Measurements from ENCODE around the gene STMN3.

- no peak for TF ChIP-seq CTBP2 (IDR thresholded peaks at IDR 0.05; ENCODE audit: borderline replicate concordance, insufficient read depth, insufficient read length, low read length)
- no peak for TF ChIP-seq CTCF (IDR thresholded peaks at IDR 0.05; ENCODE audit: control extremely low read depth in 1 of 3, insufficient read depth in 1 of 3, low read depth in 1 of 3, low read length in 3 of 3)
- no peak; the same call in 1 of the 2 replicates for TF ChIP-seq POLR2AphosphoS5 (IDR thresholded peaks at IDR 0.05; ENCODE audit: low read depth, low read length)
- no peak for TF ChIP-seq TEAD4 (IDR thresholded peaks at IDR 0.05; ENCODE audit: low read depth, low read length)
- TF ChIP-seq CEBPB (IDR thresholded peaks at IDR 0.05; ENCODE audit: low read depth, low read length): no peak
- no peak for TF ChIP-seq GABPA (IDR thresholded peaks at IDR 0.05; ENCODE audit: borderline replicate concordance, insufficient read depth, low read length)
- no peak for TF ChIP-seq EP300 (IDR thresholded peaks at IDR 0.05; ENCODE audit: borderline replicate concordance in 1 of 2, low read depth in 2 of 2, low read length in 2 of 2)
- no peak for TF ChIP-seq RFX5 (IDR thresholded peaks at IDR 0.05; ENCODE audit: borderline replicate concordance, low read depth, low read length)
- no peak for TF ChIP-seq SP1 (IDR thresholded peaks at IDR 0.05; ENCODE audit: low read depth, low read length)
Observed at GRCh38 chr20:63692436-63693082, 39.3 kb upstream of the STMN3 start.

Measured in H1 (cell line).